NCI-H146 treated with DMSO at 0.1 percent for 48 hours (cell line): ENCODE results near the gene ITGA7.
A peak's percentile ranks its signal among the peaks of the same experiment; 100 is the strongest.

ENCODE experiments used
- DNase-seq: peaks from one replicate; lab custom pipeline; 2025; ENCODE audit not compliant: unreplicated experiment; lab: John Stamatoyannopoulos, UW

The ITGA7 gene

GRCh38 chr12:55707841-55708694 lies at the start of gene ITGA7:
TSS of gene ITGA7 (minus strand) at chr12:55707904. CDS start at chr12:55707682, 222 bp downstream.
- peak; percentile 71 for DNase-seq

- DNase-seq, result no peak
These were observed 47.5 kb upstream of the ITGA7 start for GRCh38 chr12:55755246-55755645.

- no peak for DNase-seq
These were observed 40.7 kb upstream of the ITGA7 start for GRCh38 chr12:55748230-55748993.

GRCh38 chr12:55746913-55747231 lies 39.2 kb upstream of the ITGA7 start:
- no peak for DNase-seq

GRCh38 chr12:55746174-55746912 lies 38.6 kb upstream of the ITGA7 start:
- DNase-seq, result no peak

GRCh38 chr12:55745361-55746173 lies 37.9 kb upstream of the ITGA7 start:
- DNase-seq, result no peak

GRCh38 chr12:55744340-55745030 lies 36.8 kb upstream of the ITGA7 start:
- no peak for DNase-seq

GRCh38 chr12:55743406-55744339 lies 36.0 kb upstream of the ITGA7 start:
- DNase-seq, result peak; percentile 16

GRCh38 chr12:55742719-55743405 lies 35.2 kb upstream of the ITGA7 start, which contains the start of gene GDF11:
TSS of gene GDF11 (plus strand) at chr12:55743122. CDS start at chr12:55743317, 195 bp downstream.
- peak; percentile 64 for DNase-seq

GRCh38 chr12:55741931-55742680 lies 34.4 kb upstream of the ITGA7 start:
- peak; percentile 7 for DNase-seq

- DNase-seq, result no peak
These were observed 31.3 kb upstream of the ITGA7 start for GRCh38 chr12:55739025-55739378.

- DNase-seq, result peak; percentile 90
These were observed 30.7 kb upstream of the ITGA7 start for GRCh38 chr12:55738123-55739024.

- DNase-seq, result peak; percentile 22
These were observed 29.9 kb upstream of the ITGA7 start for GRCh38 chr12:55737581-55738122.

- DNase-seq, result peak; percentile 81
These were observed 29.3 kb upstream of the ITGA7 start for GRCh38 chr12:55736780-55737580.

GRCh38 chr12:55736076-55736475 lies 28.4 kb upstream of the ITGA7 start:
- DNase-seq, result no peak

GRCh38 chr12:55734595-55734994 lies 26.9 kb upstream of the ITGA7 start:
- DNase-seq, result no peak
